GM12872 (cell line): ENCODE results near the gene PTPRR.

ENCODE experiments used
- CTCF ChIP-seq: IDR thresholded peaks from 3 replicates; pipeline ENCODE4 v1.5.1; 2011; ENCODE audit warnings: low read depth, mild to moderate bottlenecking, low read length, moderate library complexity; ENCODE audit not compliant: insufficient read depth

The PTPRR gene

GRCh38 chr12:70749931-70750330 lies 170.6 kb downstream of the PTPRR start:
- no peak for TF ChIP-seq CTCF

DNA sequence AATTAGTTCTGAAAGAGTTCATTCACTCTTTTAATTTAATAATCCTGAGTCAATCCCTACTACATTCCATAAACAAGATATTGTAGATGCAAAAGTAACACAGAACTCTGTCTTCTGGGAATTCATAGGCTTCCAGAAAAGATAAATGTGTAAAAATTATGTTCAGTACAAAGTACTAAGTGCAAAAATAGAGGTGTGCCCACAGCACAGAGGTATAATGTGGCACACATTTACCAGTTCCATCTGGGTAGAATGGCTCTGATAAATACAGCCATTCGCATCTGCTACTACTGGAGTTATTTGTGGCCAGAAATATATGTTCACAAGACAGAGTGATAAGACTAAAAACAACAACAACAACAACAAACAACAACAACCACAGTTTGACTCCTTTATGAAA lies 171.7 kb downstream of the PTPRR start:
- TF ChIP-seq CTCF: no peak

- no peak for TF ChIP-seq CTCF
Observed at GRCh38 chr12:70747445-70748260, 172.9 kb downstream of the PTPRR start.

GRCh38 chr12:70745048-70745447 lies 175.5 kb downstream of the PTPRR start:
- TF ChIP-seq CTCF: no peak

DNA sequence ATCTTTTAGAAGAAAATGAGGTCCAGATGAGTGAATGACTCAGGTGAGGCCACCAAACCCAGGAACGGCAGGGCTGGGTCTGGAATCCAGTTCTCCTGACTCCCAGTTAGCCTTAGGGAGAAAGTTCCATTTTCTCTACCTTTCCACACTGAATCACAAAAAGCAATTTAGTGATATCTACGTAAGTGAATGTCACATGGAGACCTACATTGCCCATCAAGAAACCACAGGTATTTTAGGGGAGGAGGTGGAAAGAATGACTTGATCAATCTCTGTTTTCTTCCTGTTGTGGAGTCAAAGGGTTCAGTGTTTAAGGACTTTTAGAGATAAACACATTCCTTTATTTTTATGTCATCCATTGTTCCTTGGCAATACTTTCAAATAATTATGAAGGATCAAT lies 176.4 kb downstream of the PTPRR start:
- no peak for TF ChIP-seq CTCF

DNA sequence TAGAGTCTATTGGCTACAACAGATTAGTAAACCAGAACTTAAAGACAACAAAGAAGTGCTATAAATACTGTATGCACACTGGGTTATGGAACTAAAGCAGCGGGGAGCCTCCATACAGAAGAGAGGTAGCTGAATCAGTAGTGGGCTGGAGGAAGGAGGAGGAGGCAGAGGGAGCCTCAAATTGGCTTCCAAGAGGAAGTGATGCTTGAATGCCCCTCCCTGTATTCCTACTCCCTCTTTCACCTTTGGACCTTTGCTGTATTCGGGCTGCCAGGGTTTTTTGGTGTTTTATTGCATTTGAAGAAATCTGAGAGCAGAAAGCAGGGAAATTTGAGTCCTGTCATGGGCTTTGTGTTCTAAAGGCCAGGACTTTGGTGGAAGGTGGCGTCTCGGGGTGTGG lies 179.3 kb downstream of the PTPRR start:
- TF ChIP-seq CTCF: no peak

DNA sequence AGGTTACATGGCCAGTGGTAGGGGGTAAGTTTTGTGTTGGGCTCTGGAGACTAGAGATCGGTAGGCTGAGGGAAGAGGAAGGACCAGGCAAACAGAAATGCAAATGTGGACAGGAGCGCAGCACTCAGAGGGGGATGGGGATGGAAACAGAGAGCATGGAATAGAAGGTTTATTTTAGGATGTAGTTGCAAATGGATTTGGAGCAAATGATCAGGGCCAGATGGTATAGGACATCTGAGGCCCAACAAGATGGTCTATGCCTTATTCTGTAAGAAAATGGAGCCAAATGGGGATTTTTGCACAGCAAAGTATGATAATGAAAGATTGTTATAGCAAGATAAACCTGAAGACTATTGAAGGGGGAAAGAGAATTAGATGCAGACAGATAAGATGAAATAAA lies 180.8 kb downstream of the PTPRR start:
- no peak for TF ChIP-seq CTCF
